Gastrocnemius medialis (tissue), 4 donors: ENCODE results near the gene OR52B6.
"Not testable (repeated sequence)": the region's sequence is repeated elsewhere in the genome, so short reads cannot be mapped to it uniquely, and the experiment has no call there.

ENCODE experiments used
- CTCF ChIP-seq, 5 experiments: fragments of 450-650 bp in 3 of 5; fragments of 200-600 bp in 2 of 5; sonication (generic) in 2 of 5; IDR thresholded peaks in 4 of 5; conservative IDR thresholded peaks in 1 of 5; 1 replicate in 4 of 5; 2 replicates in 1 of 5; pipeline ENCODE4 v1.5.1; 2016 to 2019; ENCODE audit warnings: antibody characterized with exemption in 5 of 5, mild to moderate bottlenecking in 3 of 5, moderate library complexity in 3 of 5
- POLR2A ChIP-seq, 2 donors: fragments of 450-650 bp; IDR thresholded peaks; one replicate each; pipeline ENCODE4 v1.6.1; 2017; ENCODE audit warnings: antibody characterized with exemption in 2 of 2, mild to moderate bottlenecking in 2 of 2, moderate library complexity in 2 of 2

- not testable (repeated sequence) for TF ChIP-seq CTCF (IDR thresholded peaks at IDR 0.05 in 4 of 5, conservative IDR thresholded peaks at IDR 0.05 in 1 of 5); POLR2A (IDR thresholded peaks at IDR 0.05)
Measured at GRCh38 chr11:5589906-5590305, 9.2 kb downstream of the OR52B6 start.
